HCT116 (cell line): ENCODE measurements around the gene FCRL3. TPM values are rescaled to one million over a fixed set of nuclear protein-coding genes. Genes with fewer than 3 reads are reported as not detected.

Experiments
- ATAC-seq: fragments of 200-7000 bp; cut with Tn5 transposase; 2 replicates; pipeline ENCODE4 v1.9.1; 2020; ENCODE audit warnings: mild to moderate bottlenecking, moderate library complexity
- BruUV-seq: library from RNA; stranded (reverse); fragments of 400-500 nt; replicated peaks from 2 replicates; lab custom pipeline; 2021; lab: Mats Ljungman, UMichigan
- CTCF ChIA-PET: fragments of 300-600 bp; sonication (Branson Sonifier 250); formaldehyde crosslinking; loops from one replicate; lab custom pipeline; 2021; ENCODE audit warnings: antibody characterized with exemption; lab: Charles Lee
- POLR2A ChIA-PET: fragments of 300-600, 350-600 bp; sonication (Branson Sonifier 250); formaldehyde crosslinking; loops from one replicate; lab custom pipeline; 2021; ENCODE audit warnings: antibody characterized with exemption; lab: Charles Lee
- RAD21 ChIA-PET, 2 experiments: fragments of 300-600 bp; sonication (Branson Sonifier 250); formaldehyde crosslinking; loops; one replicate each; lab custom pipeline; 2023; ENCODE audit warnings: low total read pairs in 2 of 2; ENCODE audit not compliant: uncharacterized antibody in 2 of 2, unreplicated experiment in 2 of 2, low non-redundant PET in 1 of 2; lab: Charles Lee
- DNase-seq: peaks from one replicate; pipeline ENCODE4 v3.0.0-alpha.2; 2010; ENCODE audit warnings: low read depth, low spot score
- H2AFZ ChIP-seq: fragments of 200-600 bp; shearing (Covaris generic), sonication (generic); 2 replicates; pipeline ENCODE4 v1.6.1; 2017; ENCODE audit warnings: low read depth, mixed run types, mixed read lengths, antibody characterized with exemption, low read length; ENCODE audit not compliant: poor library complexity, severe bottlenecking
- H3K27ac ChIP-seq: 2 replicates; pipeline ENCODE4 v1.5.1; 2012; ENCODE audit warnings: low read depth, low read length
- H3K27me3 ChIP-seq: fragments of 200-600 bp; sonication (generic); 2 replicates; pipeline ENCODE4 v1.6.1; 2016; ENCODE audit warnings: mixed run types, low read length, mixed read lengths; ENCODE audit not compliant: insufficient read depth
- H3K36me3 ChIP-seq, 2 experiments: fragments of 200-500 bp in 1 of 2; fragments of 200-600 bp in 1 of 2; sonication (Bioruptor generic) in 1 of 2; sonication (generic) in 1 of 2; 2 replicates each; pipeline versions ENCODE4 v1.5.1 to v1.6.1; 2014 to 2016; ENCODE audit warnings: low read length in 2 of 2, inconsistent platforms in 1 of 2, mixed read lengths in 1 of 2, mixed run types in 1 of 2; ENCODE audit not compliant: insufficient read depth in 2 of 2, control insufficient read depth in 1 of 2
- H3K4me1 ChIP-seq, 2 experiments: fragments of 200-600 bp in 1 of 2; sonication (generic) in 1 of 2; 2 replicates each; pipeline versions ENCODE4 v1.5.1 to v1.6.1; 2012 to 2017; ENCODE audit warnings: low read length in 2 of 2, inconsistent platforms in 1 of 2, mild to moderate bottlenecking in 1 of 2, mixed read lengths in 1 of 2, mixed run types in 1 of 2, moderate library complexity in 1 of 2; ENCODE audit not compliant: insufficient read depth in 2 of 2, control insufficient read depth in 1 of 2
- H3K4me2 ChIP-seq: fragments of 200-600 bp; sonication (generic); 2 replicates; pipeline ENCODE4 v1.6.1; 2017; ENCODE audit warnings: mixed run types, low read length, mixed read lengths
- H3K4me3 ChIP-seq, 2 experiments: fragments of 200-600 bp in 1 of 2; sonication (generic) in 1 of 2; replicated peaks in 1 of 2; 2 replicates each; pipeline ENCODE4 v1.5.1; 2011 to 2016; ENCODE audit warnings: low read length in 2 of 2, control low read depth in 1 of 2, low read depth in 1 of 2, mild to moderate bottlenecking in 1 of 2, mixed read lengths in 1 of 2, mixed run types in 1 of 2
- H3K79me2 ChIP-seq: fragments of 200-600 bp; sonication (generic); 2 replicates; pipeline ENCODE4 v1.6.1; 2017; ENCODE audit warnings: mild to moderate bottlenecking, mixed run types, low read length, moderate library complexity, mixed read lengths; ENCODE audit not compliant: insufficient read depth
- H3K9ac ChIP-seq: fragments of 200-600 bp; sonication (generic); 2 replicates; pipeline ENCODE4 v1.6.1; 2016; ENCODE audit warnings: low read length, mixed read lengths
- H3K9me2 ChIP-seq: fragments of 200-600 bp; sonication (generic), shearing (Covaris generic); 2 replicates; pipeline ENCODE4 v1.6.1; 2017; ENCODE audit warnings: mixed run types, mild to moderate bottlenecking, moderate library complexity; ENCODE audit not compliant: insufficient read depth
- H3K9me3 ChIP-seq, 2 experiments: fragments of 200-500 bp in 1 of 2; fragments of 200-600 bp in 1 of 2; sonication (Bioruptor generic) in 1 of 2; sonication (generic) in 1 of 2; 2 replicates each; pipeline ENCODE4 v1.6.1; 2014 to 2017; ENCODE audit warnings: low read length in 2 of 2, mixed read lengths in 2 of 2, inconsistent platforms in 1 of 2, low read depth in 1 of 2, mild to moderate bottlenecking in 1 of 2, mixed run types in 1 of 2, moderate library complexity in 1 of 2; ENCODE audit not compliant: control insufficient read depth in 1 of 2, insufficient read depth in 1 of 2
- H4K20me1 ChIP-seq: fragments of 200-600 bp; sonication (generic), shearing (Covaris generic); 2 replicates; pipeline ENCODE4 v1.6.1; 2017; ENCODE audit warnings: mixed run types, mild to moderate bottlenecking, moderate library complexity; ENCODE audit not compliant: insufficient read depth
- EZH2 ChIP-seq: fragments of 200-600 bp; sonication (generic); IDR thresholded peaks from 2 replicates; pipeline ENCODE4 v1.6.1; 2017; ENCODE audit warnings: antibody characterized with exemption, mixed run types
- EZH2phosphoT487 ChIP-seq: fragments of 200-600 bp; IDR thresholded peaks from 2 replicates; pipeline ENCODE4 v1.6.1; 2018; ENCODE audit warnings: antibody characterized with exemption, borderline replicate concordance
- SP1 ChIP-seq: IDR thresholded peaks from 2 replicates; pipeline ENCODE4 v1.6.1; 2012; ENCODE audit warnings: low read depth
- intact Hi-C: fragments of 100-400 bp; cut with micrococcal nuclease; formaldehyde crosslinking; loops from 2 replicates; pipeline ENCODE4 v1.10.0; 2022
- total RNA-seq: library from RNA; stranded (reverse); gene quantifications from one replicate; pipeline ENCODE4 v1.2.1, GENCODE V29; 2021; ENCODE audit not compliant: unreplicated experiment
- TF ChIP-seq, protein P1 (sequence below): IDR thresholded peaks from 2 replicates; pipeline ENCODE4 v1.6.1; 2012; ENCODE audit warnings: low read depth

Gene FCRL3
- total RNA-seq, 1 experiment from 2014 or later, result not detected

DNA sequence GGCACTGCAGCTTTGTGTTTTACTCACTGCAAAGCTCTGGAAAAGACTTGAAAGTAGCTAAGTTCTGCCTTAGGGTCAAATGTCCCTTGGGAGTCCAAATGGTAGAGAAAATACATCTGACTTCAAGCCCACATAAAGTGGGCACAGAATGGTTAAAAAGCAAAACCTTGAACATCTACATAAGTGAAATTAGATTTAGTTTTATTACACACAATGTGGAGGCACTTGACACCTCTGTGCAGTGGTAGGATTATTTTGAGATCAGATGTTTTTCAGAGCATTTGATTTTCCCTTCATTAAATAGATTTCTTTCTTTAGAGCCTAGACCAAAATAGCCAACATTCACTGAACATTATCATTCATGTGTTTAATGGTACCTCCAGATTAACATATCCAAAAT lies 11.2 kb upstream of the FCRL3 start:
- H3K79me2 ChIP-seq, result no peaks in the 10 kb centered on the region
- no peak overlapping the region for H2AFZ ChIP-seq
- H3K4me1 ChIP-seq, result no peaks in the 10 kb centered on the region
- H3K9me3 ChIP-seq, result no peaks in the 10 kb centered on the region
- POLR2A ChIA-PET, result no interaction called here
- no peak overlapping the region for H3K9ac ChIP-seq
- H3K4me3 ChIP-seq, result no peak overlapping the region
- peaks cover 16% of the 10 kb centered on the region; the same call in 1 of the 2 replicates for H3K27me3 ChIP-seq
- H3K36me3 ChIP-seq, result no peaks in the 10 kb centered on the region
- H3K9me2 ChIP-seq, result no peaks in the 10 kb centered on the region
- no peak overlapping the region for H3K4me2 ChIP-seq
- RAD21 ChIA-PET, result no interaction called here
- no peak overlapping the region for H3K27ac ChIP-seq
- no peaks in the 10 kb centered on the region for H4K20me1 ChIP-seq
- TF ChIP-seq SP1, result no peak
- TF ChIP-seq EZH2phosphoT487, result no peak
- intact Hi-C loops, result no loop called here
- BruUV-seq, result no TSS peak
- DNase-seq, result no peak
- CTCF ChIA-PET, result interaction anchor here (1.1 kb wide), 1 partner anchor 21 kb away, joined by 3 read pairs; no protein-coding TSS in a partner anchor
- no peak for ATAC-seq

DNA sequence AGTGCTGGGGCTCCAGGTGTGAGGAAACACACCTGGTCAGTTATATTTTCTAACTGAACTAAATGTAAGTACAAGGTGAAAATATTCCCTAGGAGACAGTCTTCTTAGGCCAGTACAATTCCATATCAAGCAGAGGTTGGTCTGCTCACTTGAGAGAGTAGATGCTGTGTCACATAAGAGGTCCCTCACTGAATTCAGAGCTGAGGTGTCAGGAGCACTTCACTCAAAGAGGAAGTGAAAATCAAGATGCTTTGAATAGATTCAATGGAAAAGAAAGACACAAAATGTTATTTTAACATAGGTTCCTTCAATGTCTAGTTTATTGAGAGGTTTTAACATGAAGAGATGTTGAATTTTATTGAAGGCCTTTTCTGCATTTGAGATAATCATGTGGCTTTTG lies 4.3 kb upstream of the FCRL3 start:
- intact Hi-C loops, result no loop called here
- no peak overlapping the region for H3K4me3 ChIP-seq
- H3K9ac ChIP-seq, result no peak overlapping the region
- ATAC-seq (no peak), DNase-seq (no peak)
- no peaks in the 10 kb centered on the region for H3K4me1 ChIP-seq
- H3K36me3 ChIP-seq, result no peaks in the 10 kb centered on the region
- peaks cover 29% of the 10 kb centered on the region; the same call in 1 of the 2 replicates for H3K27me3 ChIP-seq
- RAD21 ChIA-PET, result no interaction called here
- H3K79me2 ChIP-seq, result no peaks in the 10 kb centered on the region
- H3K9me3 ChIP-seq, result no peaks in the 10 kb centered on the region
- POLR2A ChIA-PET, result no interaction called here
- no peak overlapping the region for H3K27ac ChIP-seq
- no peak overlapping the region for H3K4me2 ChIP-seq
- H4K20me1 ChIP-seq, result no peaks in the 10 kb centered on the region
- no peak overlapping the region for H2AFZ ChIP-seq
- no TSS peak for BruUV-seq
- TF ChIP-seq, protein P1, sequence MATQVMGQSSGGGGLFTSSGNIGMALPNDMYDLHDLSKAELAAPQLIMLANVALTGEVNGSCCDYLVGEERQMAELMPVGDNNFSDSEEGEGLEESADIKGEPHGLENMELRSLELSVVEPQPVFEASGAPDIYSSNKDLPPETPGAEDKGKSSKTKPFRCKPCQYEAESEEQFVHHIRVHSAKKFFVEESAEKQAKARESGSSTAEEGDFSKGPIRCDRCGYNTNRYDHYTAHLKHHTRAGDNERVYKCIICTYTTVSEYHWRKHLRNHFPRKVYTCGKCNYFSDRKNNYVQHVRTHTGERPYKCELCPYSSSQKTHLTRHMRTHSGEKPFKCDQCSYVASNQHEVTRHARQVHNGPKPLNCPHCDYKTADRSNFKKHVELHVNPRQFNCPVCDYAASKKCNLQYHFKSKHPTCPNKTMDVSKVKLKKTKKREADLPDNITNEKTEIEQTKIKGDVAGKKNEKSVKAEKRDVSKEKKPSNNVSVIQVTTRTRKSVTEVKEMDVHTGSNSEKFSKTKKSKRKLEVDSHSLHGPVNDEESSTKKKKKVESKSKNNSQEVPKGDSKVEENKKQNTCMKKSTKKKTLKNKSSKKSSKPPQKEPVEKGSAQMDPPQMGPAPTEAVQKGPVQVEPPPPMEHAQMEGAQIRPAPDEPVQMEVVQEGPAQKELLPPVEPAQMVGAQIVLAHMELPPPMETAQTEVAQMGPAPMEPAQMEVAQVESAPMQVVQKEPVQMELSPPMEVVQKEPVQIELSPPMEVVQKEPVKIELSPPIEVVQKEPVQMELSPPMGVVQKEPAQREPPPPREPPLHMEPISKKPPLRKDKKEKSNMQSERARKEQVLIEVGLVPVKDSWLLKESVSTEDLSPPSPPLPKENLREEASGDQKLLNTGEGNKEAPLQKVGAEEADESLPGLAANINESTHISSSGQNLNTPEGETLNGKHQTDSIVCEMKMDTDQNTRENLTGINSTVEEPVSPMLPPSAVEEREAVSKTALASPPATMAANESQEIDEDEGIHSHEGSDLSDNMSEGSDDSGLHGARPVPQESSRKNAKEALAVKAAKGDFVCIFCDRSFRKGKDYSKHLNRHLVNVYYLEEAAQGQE, result no peak
- no peak for TF ChIP-seq EZH2
- CTCF ChIA-PET, result no interaction called here
- no peaks in the 10 kb centered on the region for H3K9me2 ChIP-seq
